K562 (cell line): Measurements from ENCODE around the gene RABL6. TPM values are rescaled to one million over a fixed set of nuclear protein-coding genes. Genes with fewer than 3 reads are reported as not detected.

Experiments
- CGGBP1 ChIP-seq: fragments of 250-450 bp; sonication (Bioruptor Pico); IDR thresholded peaks from 2 replicates; pipeline ENCODE4 v1.9.0; 2021; ENCODE audit warnings: mild to moderate bottlenecking
- CREM ChIP-seq: IDR thresholded peaks from 2 replicates; pipeline ENCODE4 v1.6.1; 2014; ENCODE audit warnings: antibody characterized with exemption, low read depth
- ERF ChIP-seq: fragments of 450-650 bp; formaldehyde crosslinking; IDR thresholded peaks from 2 replicates; pipeline ENCODE4 v1.4.0; 2020; ENCODE audit warnings: mild to moderate bottlenecking, mixed read lengths
- FOXP1 ChIP-seq: sonication (generic); formaldehyde crosslinking; IDR thresholded peaks from 2 replicates; pipeline ENCODE4 v1.8.0; 2022; ENCODE audit warnings: mild to moderate bottlenecking, missing genetic modification reagents
- GABPB1 ChIP-seq: sonication (generic); formaldehyde crosslinking; IDR thresholded peaks from 2 replicates; pipeline ENCODE4 v1.8.0; 2022; ENCODE audit warnings: mild to moderate bottlenecking, missing genetic modification reagents
- MAX ChIP-seq: sonication (generic); formaldehyde crosslinking; IDR thresholded peaks from 2 replicates; pipeline ENCODE4 v1.9.0; 2022; ENCODE audit warnings: mild to moderate bottlenecking, missing genetic modification reagents
- MTF1 ChIP-seq: fragments of 250-450 bp; sonication (Bioruptor Pico); IDR thresholded peaks from 2 replicates; pipeline ENCODE4 v1.9.0; 2021; ENCODE audit warnings: moderate library complexity, mild to moderate bottlenecking, inconsistent platforms, borderline replicate concordance
- POLR2G ChIP-seq: fragments of 200-400 bp; formaldehyde crosslinking; IDR thresholded peaks from 2 replicates; pipeline ENCODE4 v1.6.1; 2017; ENCODE audit warnings: low read depth, mild to moderate bottlenecking, antibody characterized with exemption, low read length, moderate library complexity
- RAD21 ChIP-seq, 2 experiments: fragments of 250-450 bp in 1 of 2; fragments of 450-650 bp in 1 of 2; sonication (Bioruptor Pico) in 1 of 2; formaldehyde crosslinking in 1 of 2; IDR thresholded peaks in 1 of 2; conservative IDR thresholded peaks in 1 of 2; 2 replicates each; pipeline versions ENCODE4 v1.4.0 to v1.8.0; 2020 to 2022; ENCODE audit warnings: mild to moderate bottlenecking in 2 of 2, moderate library complexity in 1 of 2
- REST ChIP-seq, 2 experiments: fragments of 450-650 bp; formaldehyde crosslinking in 1 of 2; IDR thresholded peaks; 2 replicates each; pipeline versions ENCODE4 v1.4.0 to v1.6.1; 2014 to 2020; ENCODE audit warnings: mild to moderate bottlenecking in 2 of 2, borderline replicate concordance in 1 of 2, low read depth in 1 of 2
- SMAD4 ChIP-seq: fragments of 250-450 bp; sonication (Bioruptor Pico); conservative IDR thresholded peaks from 2 replicates; pipeline ENCODE4 v1.8.0; 2021; ENCODE audit warnings: inconsistent platforms, mild to moderate bottlenecking, moderate library complexity
- TFAM ChIP-seq: fragments of 250-450 bp; sonication (Bioruptor Pico); conservative IDR thresholded peaks from 2 replicates; pipeline ENCODE4 v1.5.0; 2021; ENCODE audit warnings: mild to moderate bottlenecking, moderate library complexity
- THRAP3 ChIP-seq: fragments of 450-650 bp; IDR thresholded peaks from 2 replicates; pipeline ENCODE4 v1.6.1; 2016; ENCODE audit warnings: mild to moderate bottlenecking, inconsistent platforms, borderline replicate concordance
- TRIM28 ChIP-seq: fragments of 450-650 bp; IDR thresholded peaks from 2 replicates; pipeline ENCODE4 v1.6.1; 2017
- ZNF76 ChIP-seq: fragments of 250-450 bp; sonication (Bioruptor Pico); IDR thresholded peaks from 2 replicates; pipeline ENCODE4 v1.4.0; 2020; ENCODE audit warnings: mild to moderate bottlenecking, moderate library complexity, borderline replicate concordance
- ZNF764 ChIP-seq: fragments of 250-450 bp; sonication (Bioruptor Pico); IDR thresholded peaks from 2 replicates; pipeline ENCODE4 v1.4.0; 2020; ENCODE audit warnings: low read depth, mild to moderate bottlenecking, moderate library complexity
- polyA plus RNA-seq, 8 experiments: library from polyadenylated mRNA; depleted of rRNA in 4 of 8; stranded (reverse) in 5 of 8; unstranded in 3 of 8; fragments of >200 nt; fragmentation: Nextera tagmentation in 2 of 8; fragmentation: Illumina TruSeq in 1 of 8; extraction: Ambion mirVana in 2 of 8; extraction: Trizol in 1 of 8; gene quantifications; 2 replicates each; pipeline versions ENCODE4 v1.2.1 to v1.2.3, GENCODE V29; 2011 to 2014; ENCODE audit warnings: inconsistent platforms in 1 of 8, missing spikeins in 1 of 8
- total RNA-seq, 7 experiments: library from RNA; depleted of rRNA in 6 of 7; stranded (reverse); fragments of >200 nt in 6 of 7; fragmentation: Illumina TruSeq in 2 of 7; extraction: Trizol in 2 of 7; gene quantifications; 2 replicates each; pipeline versions ENCODE4 v1.2.1 to v1.2.3, GENCODE V29; 2011 to 2021; ENCODE audit warnings: low replicate concordance in 1 of 7
- TF ChIP-seq, protein P1 (sequence below), 2 experiments: IDR thresholded peaks; 2 replicates each; pipeline ENCODE4 v1.6.1; 2011; ENCODE audit warnings: borderline replicate concordance in 1 of 2, control low read depth in 1 of 2, low read depth in 1 of 2, low read length in 1 of 2, mild to moderate bottlenecking in 1 of 2, mixed read lengths in 1 of 2, moderate library complexity in 1 of 2; ENCODE audit not compliant: insufficient read depth in 1 of 2, insufficient read length in 1 of 2, poor library complexity in 1 of 2, severe bottlenecking in 1 of 2; ENCODE audit errors: extremely low read depth in 1 of 2

RABL6 gene
- total and polyA plus RNA-seq, 9 of the 15 experiments (the other 6 are each of a cell fraction or from before 2014, with no cell fraction given): 5.6 to 181 (median 84.5) TPM

- TF ChIP-seq REST (IDR thresholded peaks at IDR 0.05; ENCODE audit: borderline replicate concordance): peak; percentile 55
- TF ChIP-seq REST (CRISPR knock-in tag; IDR thresholded peaks at IDR 0.05; ENCODE audit: low read depth): no peak
- TF ChIP-seq THRAP3: no peak
- no peak for TF ChIP-seq CGGBP1 (CRISPR knock-in tag)
- TF ChIP-seq, protein P1, sequence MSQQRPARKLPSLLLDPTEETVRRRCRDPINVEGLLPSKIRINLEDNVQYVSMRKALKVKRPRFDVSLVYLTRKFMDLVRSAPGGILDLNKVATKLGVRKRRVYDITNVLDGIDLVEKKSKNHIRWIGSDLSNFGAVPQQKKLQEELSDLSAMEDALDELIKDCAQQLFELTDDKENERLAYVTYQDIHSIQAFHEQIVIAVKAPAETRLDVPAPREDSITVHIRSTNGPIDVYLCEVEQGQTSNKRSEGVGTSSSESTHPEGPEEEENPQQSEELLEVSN (IDR thresholded peaks at IDR 0.05; ENCODE audit: borderline replicate concordance in 1 of 2, extremely low read depth in 1 of 2, insufficient read depth in 1 of 2, insufficient read length in 1 of 2, low read depth in 1 of 2, low read length in 1 of 2, poor library complexity in 1 of 2, severe bottlenecking in 1 of 2): no peak
- no peak for TF ChIP-seq ZNF76 (CRISPR knock-in tag)
- no peak for TF ChIP-seq FOXP1 (CRISPR knock-in tag)
- no peak for TF ChIP-seq RAD21 (CRISPR knock-in tag; conservative IDR thresholded peaks at IDR 0.05 in 1 of 2, IDR thresholded peaks at IDR 0.05 in 1 of 2)
- peak; percentile 67 for TF ChIP-seq POLR2G
- no peak for TF ChIP-seq TFAM (CRISPR knock-in tag)
- TF ChIP-seq MAX (CRISPR knock-in tag): peak; percentile 82
- TF ChIP-seq SMAD4: no peak
- TF ChIP-seq TRIM28: no peak
- no peak for TF ChIP-seq ERF (CRISPR knock-in tag)
- TF ChIP-seq GABPB1: peak; percentile 64; the same call in 1 of the 2 replicates
- TF ChIP-seq CREM: peak; percentile 64; the same call in 1 of the 2 replicates
- TF ChIP-seq MTF1: no peak
- no peak for TF ChIP-seq ZNF764 (CRISPR knock-in tag)
These were observed 74.6 kb downstream of the RABL6 start (continued) for GRCh38 chr9:136882109-136882946.
